HepG2 (cell line): ENCODE measurements around the gene ZBED1. TPM values are rescaled to one million over a fixed set of nuclear protein-coding genes. Genes with fewer than 3 reads are reported as not detected.
A peak's percentile ranks its signal among the peaks of the same experiment; 100 is the strongest.
"Not testable (repeated sequence)": the region's sequence is repeated elsewhere in the genome, so short reads cannot be mapped to it uniquely, and the experiment has no call there.

Source experiments
- ATAC-seq: fragments of 200-7000 bp; cut with Tn5 transposase; 3 replicates; pipeline ENCODE4 v1.9.1; 2020; ENCODE audit warnings: mild to moderate bottlenecking, moderate library complexity
- BruUV-seq: library from RNA; stranded (reverse); fragments of 400-500 nt; replicated peaks from 2 replicates; lab custom pipeline; 2021; lab: Mats Ljungman, UMichigan
- CTCF ChIA-PET: fragments of 300-600 bp; formaldehyde crosslinking; extraction: SDS; loops from one replicate; lab custom pipeline; 2021; ENCODE audit warnings: low total read pairs, inconsistent platforms, low intra/inter-chr PET ratio; lab: Yijun Ruan, JAX
- POLR2A ChIA-PET: fragments of 350-600 bp; sonication (Branson Sonifier 250); formaldehyde crosslinking; loops from one replicate; lab custom pipeline; 2020; ENCODE audit warnings: antibody characterized with exemption, inconsistent platforms; lab: Yijun Ruan, JAX
- DNase-seq: peaks from one replicate; pipeline ENCODE4 v3.0.0-alpha.2; 2015; ENCODE audit warnings: low spot score
- FAIRE-seq: peaks from 3 replicates; lab custom pipeline; 2011; peaks lifted over from hg19 to GRCh38; lab: Jason Lieb, UNC
- H2AFZ ChIP-seq: one replicate; pipeline ENCODE4 v1.6.1; 2011; ENCODE audit warnings: low read length, inconsistent platforms
- H3K27ac ChIP-seq: fragments of 300-600 bp; 3 replicates; pipeline ENCODE4 v1.8.0; 2011; ENCODE audit warnings: mixed run types, mild to moderate bottlenecking, mixed read lengths, low read length, inconsistent platforms; ENCODE audit not compliant: insufficient read depth; ENCODE audit errors: extremely low read length
- H3K27me3 ChIP-seq, 2 experiments: fragments of 200-600 bp in 1 of 2; 2 replicates in 1 of 2; 3 replicates in 1 of 2; pipeline versions ENCODE4 v1.6.0 to v1.8.0; 2011; ENCODE audit warnings: low read length in 2 of 2, mild to moderate bottlenecking in 2 of 2, moderate library complexity in 2 of 2, inconsistent platforms in 1 of 2; ENCODE audit not compliant: insufficient read depth in 2 of 2, control insufficient read depth in 1 of 2
- H3K36me3 ChIP-seq, 2 experiments: fragments of 200-600 bp in 1 of 2; replicated peaks in 1 of 2; 2 replicates in 1 of 2; 3 replicates in 1 of 2; pipeline versions ENCODE4 v1.5.1 to v1.8.0; 2011; ENCODE audit warnings: low read length in 2 of 2, inconsistent platforms in 1 of 2; ENCODE audit not compliant: insufficient read depth in 2 of 2, control insufficient read depth in 1 of 2
- H3K4me1 ChIP-seq: 2 replicates; pipeline ENCODE4 v1.5.1; 2012; ENCODE audit warnings: low read length, inconsistent platforms; ENCODE audit not compliant: insufficient read depth
- H3K4me2 ChIP-seq: 2 replicates; pipeline ENCODE4 v1.6.0; 2011; ENCODE audit warnings: low read depth, low read length, inconsistent platforms
- H3K4me3 ChIP-seq, 3 experiments: fragments of 200-600 bp in 1 of 3; sonication (generic), shearing (Covaris generic) in 1 of 3; replicated peaks in 1 of 3; 2 replicates each; pipeline ENCODE4 v1.5.1; 2011 to 2016; ENCODE audit warnings: low read length in 3 of 3, inconsistent platforms in 2 of 3, low read depth in 2 of 3, mild to moderate bottlenecking in 2 of 3, control low read depth in 1 of 3, mixed read lengths in 1 of 3; ENCODE audit not compliant: insufficient read depth in 1 of 3
- H3K79me2 ChIP-seq: one replicate; pipeline ENCODE4 v1.6.1; 2011; ENCODE audit warnings: low read length, inconsistent platforms; ENCODE audit not compliant: insufficient read depth
- H3K9ac ChIP-seq: 2 replicates; pipeline ENCODE4 v1.6.0; 2011; ENCODE audit warnings: mild to moderate bottlenecking, low read depth, low read length, inconsistent platforms; ENCODE audit not compliant: insufficient read depth
- H3K9me3 ChIP-seq: 2 replicates; pipeline ENCODE4 v1.5.1; 2012; ENCODE audit warnings: mild to moderate bottlenecking, low read length
- H4K20me1 ChIP-seq: 2 replicates; pipeline ENCODE4 v1.6.0; 2011; ENCODE audit warnings: inconsistent platforms, mild to moderate bottlenecking, low read length, moderate library complexity; ENCODE audit not compliant: insufficient read depth
- ZMYM3 ChIP-seq: sonication (generic); formaldehyde crosslinking; IDR thresholded peaks from 2 replicates; pipeline ENCODE4 v1.5.1; 2020; ENCODE audit warnings: mild to moderate bottlenecking, missing genetic modification reagents
- ZNF260 ChIP-seq: sonication (generic); formaldehyde crosslinking; IDR thresholded peaks from 2 replicates; pipeline ENCODE4 v1.4.0; 2020; ENCODE audit warnings: missing genetic modification reagents, low read depth, mild to moderate bottlenecking, borderline replicate concordance
- WGBS: methylation state at CpG from one replicate; pipeline ENCODE4 v1.1.6; 2017; ENCODE audit warnings: low lambda C conversion rate; 5-methylcytosine and 5-hydroxymethylcytosine counted together
- in situ Hi-C: cut with HindIII; loops from 2 replicates; pipeline ENCODE4 v1.10.0; 2017; ENCODE audit warnings: low pct_unique_long_range_greater_than_20kb; ENCODE audit not compliant: extremely low pct_ligation_motif_present
- intact Hi-C: fragments of 100-400 bp; cut with micrococcal nuclease; formaldehyde crosslinking; loops from one replicate; pipeline ENCODE4 v1.10.0; 2022; ENCODE audit not compliant: unreplicated experiment
- polyA plus RNA-seq, 8 experiments: library from polyadenylated mRNA; depleted of rRNA in 3 of 8; stranded (reverse) in 7 of 8; unstranded in 1 of 8; fragments of >200 nt; fragmentation: Illumina TruSeq in 4 of 8; extraction: Trizol in 4 of 8; gene quantifications; 2 replicates each; pipeline versions ENCODE4 v1.2.1 to v1.2.3, GENCODE V29; 2011 to 2016; ENCODE audit warnings: low read depth in 4 of 8, missing spikeins in 1 of 8, mixed read lengths in 1 of 8; ENCODE audit not compliant: insufficient read depth in 1 of 8
- total RNA-seq, 5 experiments: library from RNA; depleted of rRNA; stranded (reverse); fragments of >200 nt; fragmentation: Illumina TruSeq; extraction: Trizol; gene quantifications; 2 replicates each; pipeline ENCODE4 v1.2.3, GENCODE V29; 2016; ENCODE audit warnings: low read depth in 1 of 5

Gene ZBED1
- total and polyA plus RNA-seq, 2 of the 13 experiments (the other 11 are each of a cell fraction or from before 2014, with no cell fraction given), result 20.0 to 29.8 TPM

DNA sequence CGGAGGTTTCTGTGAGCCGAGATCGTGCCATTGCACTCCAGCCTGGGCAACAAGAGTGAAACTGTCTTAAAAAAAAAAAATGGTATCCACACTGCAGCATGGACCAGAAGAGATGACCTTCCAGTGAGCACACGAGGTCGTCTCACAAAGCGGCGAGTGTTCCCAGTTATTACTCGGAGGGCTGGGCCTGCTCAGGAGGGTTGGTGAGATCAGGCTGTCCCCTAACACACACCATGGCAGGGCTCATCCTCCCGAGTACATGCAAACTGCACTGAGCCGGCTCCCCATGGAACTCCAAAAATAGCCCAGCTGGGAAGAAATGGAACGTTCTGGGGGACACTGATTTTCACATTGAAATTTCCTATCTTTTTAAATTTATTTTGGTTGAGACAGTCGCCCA, 19.2 kb downstream of the ZBED1 start:
- FAIRE-seq, H3K27ac ChIP-seq, intact Hi-C loops, H2AFZ ChIP-seq, POLR2A ChIA-PET, H3K9me3 ChIP-seq, H4K20me1 ChIP-seq, CTCF ChIA-PET, H3K9ac ChIP-seq, H3K27me3 ChIP-seq, H3K4me3 ChIP-seq, DNase-seq, BruUV-seq, in situ Hi-C loops, H3K4me2 ChIP-seq: not testable (repeated sequence)
- Histone ChIP-seq H3K4me1 (peaks cover 18% of the 10 kb centered on the region), H3K79me2 (peaks cover 28% of the 10 kb centered on the region), H3K36me3 (peaks cover 0 to 17% of the 10 kb centered on the region in 2 experiments; a peak in 3 of 5 replicates)
- 97% methylated on average over 12 of the region's 12 CpGs for WGBS
- ATAC-seq, result peak; percentile 16; the same call in 1 of the 3 replicates

- CTCF ChIA-PET, H3K27me3 ChIP-seq, H3K4me2 ChIP-seq, H3K36me3 ChIP-seq, DNase-seq, H3K27ac ChIP-seq, H3K4me3 ChIP-seq, intact Hi-C loops, H2AFZ ChIP-seq, ATAC-seq, H3K9ac ChIP-seq, FAIRE-seq, H4K20me1 ChIP-seq, in situ Hi-C loops, BruUV-seq, POLR2A ChIA-PET, H3K9me3 ChIP-seq: not testable (repeated sequence)
- TF ChIP-seq ZNF260 (CRISPR knock-in tag), result 0 out of 2 replicates have a peak, but pooled peaks have one; percentile 40
- TF ChIP-seq ZMYM3 (CRISPR knock-in tag), result peak; percentile 66; the same call in 1 of the 2 replicates
- H3K79me2 ChIP-seq, result peaks cover 33% of the 10 kb centered on the region
- over 99% methylated on average over 5 of the region's 5 CpGs for WGBS
- H3K4me1 ChIP-seq, result peaks cover 18% of the 10 kb centered on the region
These were observed 20.8 kb downstream of the ZBED1 start for GRCh38 chrX:2479982-2480381.
